Forelimb muscle (tissue), 1 donor: ENCODE data around the gene DMGDH. TPM values are rescaled to one million over a fixed set of nuclear protein-coding genes. Genes with fewer than 3 reads are reported as not detected.

ENCODE experiments used
- DNase-seq: peaks from one replicate; pipeline ENCODE4 v3.0.0-alpha.2; 2013; ENCODE audit warnings: low read depth
- polyA plus RNA-seq: library from polyadenylated mRNA; unstranded; fragments of 120-200 nt; gene quantifications from one replicate; pipeline ENCODE4 v1.2.1, GENCODE V29; 2013; ENCODE audit not compliant: insufficient read length

DMGDH gene
- polyA plus RNA-seq, 1 donor = 1.9 TPM

DNA sequence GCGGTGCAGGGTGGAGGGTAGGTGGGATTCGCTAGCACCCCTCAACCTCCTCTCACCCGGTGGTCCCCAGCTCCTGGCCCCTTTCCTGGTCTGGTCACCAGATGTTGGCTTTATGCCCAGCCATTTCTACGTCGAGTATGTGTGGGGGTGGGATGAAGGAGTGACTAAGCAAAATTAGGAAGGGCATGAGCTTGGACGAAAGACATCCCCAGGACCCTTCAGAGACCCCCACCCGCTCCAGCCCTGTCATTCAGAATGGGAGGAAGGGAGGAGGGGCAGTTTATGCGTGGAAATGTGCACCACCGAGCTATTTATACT, 835 bp upstream of the DMGDH start:
- no peak for DNase-seq

- no peak for DNase-seq
These were observed 7.0 kb downstream of the DMGDH start for GRCh38 chr5:79062436-79062835.

- no peak for DNase-seq
These were observed 9.8 kb downstream of the DMGDH start for GRCh38 chr5:79059674-79060073.

DNA sequence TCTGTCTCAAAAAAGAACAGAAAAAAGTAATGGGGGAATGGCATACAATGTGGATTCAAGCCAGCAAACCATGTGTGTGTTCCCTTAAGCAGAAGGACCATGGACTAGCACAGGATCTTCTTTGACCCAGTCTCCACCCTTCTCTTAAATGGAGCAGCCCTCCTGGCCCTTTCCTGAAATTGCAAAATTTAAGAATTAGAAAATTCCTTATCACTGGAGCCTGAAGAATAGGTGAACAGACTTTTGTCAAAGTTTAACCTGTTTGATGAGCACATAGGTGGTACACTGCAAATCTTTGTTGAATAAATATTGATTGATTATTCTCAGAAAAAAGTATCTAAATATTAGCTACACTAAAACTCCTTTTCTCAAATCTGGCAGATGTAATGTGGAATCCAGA, 12.6 kb downstream of the DMGDH start:
- no peak for DNase-seq

- no peak for DNase-seq
These were observed 14.5 kb downstream of the DMGDH start for GRCh38 chr5:79055017-79055416.

- DNase-seq = no peak
These were observed 16.2 kb downstream of the DMGDH start for GRCh38 chr5:79053321-79053720.

- no peak for DNase-seq
These were observed 19.0 kb downstream of the DMGDH start for GRCh38 chr5:79050498-79050897.

DNA sequence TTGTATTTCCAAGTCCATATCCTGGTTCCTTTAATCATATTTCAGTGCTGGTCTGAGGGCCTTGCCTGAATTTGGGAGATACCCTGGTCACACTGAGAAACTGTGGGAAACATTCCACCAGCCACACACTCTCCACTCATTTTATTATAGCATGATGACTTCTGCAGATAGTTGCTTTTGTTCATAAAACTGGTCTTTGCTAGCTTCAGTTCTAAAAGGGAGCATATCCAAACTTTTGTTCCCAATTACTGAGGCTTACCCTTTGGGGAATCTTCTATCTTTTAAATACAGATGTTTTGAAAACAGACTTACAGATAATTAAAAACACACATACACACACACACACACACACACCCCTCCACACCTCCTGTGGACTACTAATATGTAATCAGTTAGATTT, 21.0 kb downstream of the DMGDH start:
- DNase-seq = no peak

- no peak for DNase-seq
These were observed 22.3 kb downstream of the DMGDH start for GRCh38 chr5:79047199-79047598.

GRCh38 chr5:79042188-79042587, 27.3 kb downstream of the DMGDH start:
- DNase-seq = no peak

DNA sequence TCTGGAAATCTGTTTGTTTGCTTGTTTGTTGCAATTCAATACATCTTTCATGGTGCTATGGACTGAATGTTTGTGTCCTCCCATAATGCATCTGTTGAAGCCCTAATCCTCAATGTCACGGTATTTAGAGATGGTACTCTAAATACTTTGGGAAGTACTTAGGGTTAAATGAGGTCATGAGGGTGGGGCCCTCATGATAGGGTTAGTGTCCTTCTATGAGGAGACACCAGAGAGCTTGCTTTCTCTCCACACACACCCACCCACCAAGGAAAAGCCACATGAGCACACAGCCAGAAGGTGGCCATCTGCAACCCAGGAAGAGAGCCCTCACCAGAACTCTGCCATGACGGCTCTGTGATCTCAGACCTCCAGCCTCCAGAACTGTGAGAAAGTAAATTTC, 32.7 kb downstream of the DMGDH start:
- no peak for DNase-seq

DNA sequence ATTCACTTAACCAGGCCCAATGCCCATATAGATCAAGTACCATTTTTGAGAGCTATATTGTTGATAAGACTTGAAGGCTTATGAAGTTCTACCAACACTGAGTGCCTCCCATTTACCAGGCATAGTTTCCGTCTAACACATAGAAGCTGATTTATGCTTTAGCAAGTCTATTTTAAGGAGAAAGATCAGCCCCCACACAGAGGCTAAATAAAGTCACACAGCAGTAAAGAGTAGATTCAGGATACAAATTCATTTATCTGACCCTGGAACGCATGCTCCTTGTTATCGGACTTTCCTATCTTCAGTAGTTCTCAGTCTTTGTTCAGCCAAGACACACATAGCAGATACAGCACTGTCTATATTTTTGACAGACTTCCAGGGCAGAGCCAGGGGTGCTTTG, 34.2 kb downstream of the DMGDH start:
- DNase-seq = no peak

GRCh38 chr5:79032782-79033181, 36.7 kb downstream of the DMGDH start:
- DNase-seq = no peak

GRCh38 chr5:79032031-79032695, 37.3 kb downstream of the DMGDH start:
- DNase-seq = no peak

- no peak for DNase-seq
These were observed 38.0 kb downstream of the DMGDH start for GRCh38 chr5:79031485-79031867.

DNA sequence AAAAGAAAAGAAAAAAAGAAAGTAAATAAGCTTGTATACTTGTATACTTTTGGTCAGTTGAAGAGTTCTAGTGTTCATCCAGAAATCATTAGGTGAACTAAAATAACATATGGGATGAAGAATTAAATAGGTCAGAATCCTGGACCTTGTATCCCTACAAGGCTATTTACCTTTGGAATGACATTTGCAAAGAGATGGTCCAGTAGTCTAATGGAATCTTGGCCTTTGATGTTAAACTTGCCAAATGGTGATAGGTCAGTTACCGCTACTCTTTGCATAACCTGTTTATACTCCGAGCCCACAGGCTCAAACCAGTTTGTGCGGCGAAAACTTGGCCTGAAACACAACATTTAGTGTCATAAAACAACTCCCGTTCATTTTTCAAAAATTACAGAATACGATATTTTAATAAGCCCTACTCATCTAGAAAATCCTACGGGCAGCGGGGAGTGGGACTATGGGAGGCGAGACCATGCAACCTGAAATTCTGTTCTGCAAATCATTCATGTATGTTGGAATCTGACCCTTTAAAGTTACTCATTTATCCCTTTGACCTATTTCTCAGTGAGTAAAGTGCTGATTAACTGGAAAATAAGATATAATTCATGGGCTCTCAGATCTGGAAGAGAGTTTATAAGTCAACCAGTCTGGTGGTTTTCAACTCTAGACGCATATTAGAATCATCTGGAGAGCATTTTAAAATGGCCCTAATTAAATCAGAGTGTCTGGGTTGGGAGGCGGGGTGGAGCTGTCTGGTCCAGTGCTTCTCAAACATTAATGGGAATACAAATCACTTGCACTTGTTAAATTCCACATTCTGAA, 38.6 kb downstream of the DMGDH start:
- DNase-seq = no peak

- peak; percentile 45 for DNase-seq
These were observed 44.4 kb downstream of the DMGDH start for GRCh38 chr5:79025054-79025472.

DNA sequence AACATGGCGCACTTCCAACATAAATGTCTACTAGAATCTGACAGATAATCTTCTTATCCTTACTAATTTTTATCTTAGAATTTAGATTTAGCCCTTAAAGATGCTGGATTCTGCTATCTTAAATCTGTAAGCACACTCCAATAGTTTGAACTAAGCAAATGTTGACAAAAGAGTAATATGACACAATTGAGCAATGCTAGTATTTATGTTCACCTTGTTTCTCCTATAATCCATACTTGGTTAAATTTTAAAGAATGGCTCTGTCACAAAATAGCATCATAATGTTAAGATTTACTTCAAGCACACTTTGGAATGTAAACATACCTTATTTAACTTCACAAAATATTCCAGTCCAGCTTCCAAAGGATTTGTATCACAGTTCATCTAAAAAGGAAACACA, 45.5 kb downstream of the DMGDH start:
- no peak for DNase-seq

GRCh38 chr5:79023348-79023747, 46.1 kb downstream of the DMGDH start:
- no peak for DNase-seq

- no peak for DNase-seq
These were observed 46.7 kb downstream of the DMGDH start for GRCh38 chr5:79022771-79023170.

DNA sequence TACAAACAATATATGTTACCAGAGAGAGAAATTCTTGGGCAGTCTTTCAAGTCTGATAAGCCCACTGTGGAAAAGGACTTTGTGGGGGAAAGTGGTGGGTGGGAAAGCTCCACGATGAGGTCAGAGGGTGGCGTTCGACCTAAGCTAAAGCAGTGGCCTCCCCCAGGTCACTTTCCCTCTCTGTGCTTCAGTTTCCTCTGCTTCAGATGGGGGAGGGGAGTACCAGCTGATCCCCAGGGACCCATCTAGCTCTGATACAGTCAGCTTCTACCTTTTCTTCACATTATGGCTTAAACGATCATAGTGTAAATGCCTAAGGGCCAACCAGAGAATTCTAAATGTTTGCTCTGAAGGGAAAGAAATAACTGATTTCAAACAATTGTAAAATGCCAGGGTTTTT, 47.7 kb downstream of the DMGDH start:
- DNase-seq = no peak

DNA sequence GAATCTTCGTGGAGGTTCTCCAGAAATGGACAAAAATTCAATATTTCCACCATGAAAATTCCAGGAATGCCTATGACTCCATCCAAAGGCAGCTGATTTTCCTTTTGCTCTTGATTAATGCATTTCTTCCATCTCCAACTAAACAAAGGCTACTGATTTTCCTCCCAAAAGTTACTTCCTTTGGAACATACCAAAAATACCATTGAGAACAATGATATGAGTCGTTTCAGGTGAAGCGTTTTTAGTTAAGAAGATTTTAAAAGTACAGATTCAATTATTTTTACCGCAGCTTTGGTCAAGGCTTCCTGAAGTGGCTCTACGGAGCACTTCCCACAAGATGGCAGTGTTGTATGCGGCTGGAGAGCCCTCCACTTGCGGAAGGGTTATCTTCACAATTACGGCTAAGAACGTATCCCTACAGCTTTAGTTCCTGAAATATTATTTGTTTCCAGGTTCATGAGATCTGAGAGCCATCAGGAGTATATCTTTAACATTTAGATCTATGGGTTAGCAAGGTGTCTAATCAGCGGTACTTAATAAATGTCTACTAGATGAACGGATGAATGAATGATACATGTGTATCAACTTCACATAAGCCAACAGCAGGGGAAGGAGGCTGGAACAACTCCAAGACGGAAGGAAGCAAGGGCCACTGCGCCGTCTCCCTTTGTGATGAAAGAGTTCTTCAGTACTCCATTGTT, 48.5 kb downstream of the DMGDH start:
- peak; percentile 28 for DNase-seq

DNA sequence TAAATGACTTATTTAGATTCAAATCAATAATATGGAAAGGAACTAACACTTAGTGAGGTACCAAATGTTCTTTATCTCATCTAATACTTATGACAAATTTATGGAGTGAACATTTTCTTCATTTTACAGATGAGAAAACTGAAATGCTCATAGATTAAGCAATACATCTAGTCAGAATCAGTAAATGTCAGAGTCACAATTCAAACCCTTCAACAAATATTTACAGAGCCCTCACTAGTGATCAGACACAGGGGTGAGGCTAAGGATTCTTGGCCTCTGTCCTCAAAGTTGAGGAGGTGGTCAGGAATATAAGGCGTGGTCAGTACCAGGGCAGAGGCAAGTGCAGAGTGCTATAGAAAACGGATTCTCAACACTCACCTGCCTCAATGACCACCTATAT, 54.8 kb downstream of the DMGDH start:
- no peak for DNase-seq
